ENCODE data around the gene VTI1A. TPM values are rescaled to one million over a fixed set of nuclear protein-coding genes. Genes with fewer than 3 reads are reported as not detected.
A peak's percentile ranks its signal among the peaks of the same experiment; 100 is the strongest.

VTI1A gene
- total RNA-seq, 1 donor from 2014 or later, result 36.9 TPM

DNA sequence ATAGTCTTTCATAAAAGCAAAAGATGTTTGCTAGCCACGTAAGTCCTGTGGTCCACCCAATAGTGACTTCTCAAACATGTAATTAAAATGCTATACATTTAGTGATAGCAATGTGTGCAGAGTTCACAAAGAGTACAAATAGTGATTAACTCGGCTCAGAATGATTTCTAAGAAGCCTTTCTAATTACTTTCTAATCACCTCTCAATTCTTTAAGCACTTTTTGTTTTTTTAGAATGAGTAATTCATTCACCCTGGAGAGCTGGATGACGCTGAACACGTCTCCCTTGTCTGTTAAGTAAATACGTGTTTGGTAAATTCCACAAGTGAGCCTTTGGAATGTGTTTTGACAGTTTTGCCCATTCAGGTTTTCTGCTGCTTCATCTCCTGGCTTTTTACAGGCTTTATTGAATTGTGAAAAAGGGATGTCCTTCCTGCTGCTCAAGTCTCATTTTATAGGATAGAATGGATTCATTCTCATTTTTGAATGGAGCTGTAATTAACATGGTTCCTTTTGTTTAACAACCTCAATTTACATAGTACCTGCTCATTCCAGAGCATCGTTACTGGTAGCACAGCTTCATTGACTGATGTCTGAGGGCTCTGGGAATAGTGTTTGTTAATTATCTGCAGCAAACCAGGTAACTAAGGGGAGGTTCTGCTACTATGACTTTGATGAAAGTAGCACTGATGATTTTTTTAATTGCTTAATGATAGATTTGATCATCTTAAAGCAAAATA lies 212.1 kb downstream of the VTI1A start:
- H3K4me1 ChIP-seq, result no peaks in the 10 kb centered on the region
- no peaks in the 10 kb centered on the region for H3K9me3 ChIP-seq
- no peak overlapping the region for H3K4me3 ChIP-seq
- no peaks in the 10 kb centered on the region for H3K27me3 ChIP-seq (ENCODE audit: low read depth)
- DNase-seq, result no peak
- intact Hi-C loops (cut with DNase I), result no loop called here
- no peaks in the 10 kb centered on the region for H3K36me3 ChIP-seq
- no peak overlapping the region for H3K27ac ChIP-seq
- TF ChIP-seq, protein P1, sequence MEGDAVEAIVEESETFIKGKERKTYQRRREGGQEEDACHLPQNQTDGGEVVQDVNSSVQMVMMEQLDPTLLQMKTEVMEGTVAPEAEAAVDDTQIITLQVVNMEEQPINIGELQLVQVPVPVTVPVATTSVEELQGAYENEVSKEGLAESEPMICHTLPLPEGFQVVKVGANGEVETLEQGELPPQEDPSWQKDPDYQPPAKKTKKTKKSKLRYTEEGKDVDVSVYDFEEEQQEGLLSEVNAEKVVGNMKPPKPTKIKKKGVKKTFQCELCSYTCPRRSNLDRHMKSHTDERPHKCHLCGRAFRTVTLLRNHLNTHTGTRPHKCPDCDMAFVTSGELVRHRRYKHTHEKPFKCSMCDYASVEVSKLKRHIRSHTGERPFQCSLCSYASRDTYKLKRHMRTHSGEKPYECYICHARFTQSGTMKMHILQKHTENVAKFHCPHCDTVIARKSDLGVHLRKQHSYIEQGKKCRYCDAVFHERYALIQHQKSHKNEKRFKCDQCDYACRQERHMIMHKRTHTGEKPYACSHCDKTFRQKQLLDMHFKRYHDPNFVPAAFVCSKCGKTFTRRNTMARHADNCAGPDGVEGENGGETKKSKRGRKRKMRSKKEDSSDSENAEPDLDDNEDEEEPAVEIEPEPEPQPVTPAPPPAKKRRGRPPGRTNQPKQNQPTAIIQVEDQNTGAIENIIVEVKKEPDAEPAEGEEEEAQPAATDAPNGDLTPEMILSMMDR (IDR thresholded peaks at IDR 0.05), result no peak
- ATAC-seq, result no peak

DNA sequence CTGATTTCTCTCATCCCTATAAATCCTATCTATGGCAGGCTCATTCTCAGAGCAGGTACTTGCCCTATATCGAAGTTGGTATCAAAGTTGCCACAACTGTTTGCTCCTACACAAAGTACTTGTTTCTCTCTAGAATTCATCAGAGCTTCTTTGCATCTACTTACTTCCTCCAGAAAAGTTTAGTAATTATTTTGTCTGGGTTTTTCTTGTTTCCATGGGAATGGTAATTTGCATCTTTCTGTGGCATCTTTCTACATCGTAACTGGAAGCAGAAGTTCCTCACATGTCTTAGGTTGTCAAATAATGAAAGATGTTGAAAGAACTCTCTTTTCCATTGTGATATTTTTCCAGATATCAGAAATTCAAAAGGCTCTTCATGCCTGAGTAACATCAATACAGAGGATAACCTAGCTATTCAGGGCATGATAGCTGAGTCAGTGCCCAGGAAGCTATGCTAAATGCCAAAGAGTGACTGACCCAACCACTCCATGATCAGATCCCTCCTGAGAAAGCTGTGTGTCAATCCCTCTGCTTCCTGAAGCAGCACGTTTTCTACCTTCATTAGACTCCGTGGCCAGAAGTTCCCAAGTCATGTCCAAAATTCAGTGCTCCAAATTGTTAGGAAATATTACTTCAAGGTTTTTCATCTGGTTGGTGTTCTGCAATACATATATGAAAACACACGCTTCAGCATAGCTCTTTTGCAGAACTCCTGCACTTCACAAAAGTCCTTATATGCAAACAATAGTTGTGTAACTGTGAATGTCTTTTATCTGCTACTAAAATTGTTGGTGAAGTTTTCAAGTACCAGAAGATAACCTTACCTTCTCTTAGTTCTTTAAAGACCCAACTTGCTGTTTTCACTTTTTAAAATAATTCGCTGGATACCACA lies 216.5 kb downstream of the VTI1A start:
- DNase-seq, result no peak
- Histone ChIP-seq H3K4me3 (no peak overlapping the region), H3K4me1 (no peaks in the 10 kb centered on the region), H3K9me3 (no peaks in the 10 kb centered on the region), H3K27ac (no peak overlapping the region), H3K36me3 (peaks cover 1% of the 10 kb centered on the region), H3K27me3 (ENCODE audit: low read depth) (no peaks in the 10 kb centered on the region)
- TF ChIP-seq, protein P1 (IDR thresholded peaks at IDR 0.05), result no peak
- peak; percentile 43 to 54 for ATAC-seq
- intact Hi-C loops (cut with DNase I), result no loop called here

DNA sequence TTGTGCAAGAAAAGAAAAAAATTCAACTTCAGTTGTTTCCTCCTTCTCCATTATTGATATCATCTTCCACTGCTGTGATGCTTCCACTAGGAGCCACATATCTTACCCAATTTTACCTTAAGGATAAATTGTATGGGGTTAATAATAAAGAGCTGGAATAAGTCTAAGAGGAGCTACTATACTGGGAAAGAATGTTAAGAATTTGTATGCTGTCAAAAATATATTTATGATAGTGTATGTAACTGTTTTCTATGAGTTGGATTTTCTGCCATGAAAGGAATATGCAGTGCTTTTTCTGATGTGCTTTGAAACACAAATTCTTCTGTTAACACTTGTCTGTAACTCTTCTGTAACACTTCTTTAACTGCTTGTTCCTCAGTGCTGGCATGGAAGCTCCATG lies 219.1 kb downstream of the VTI1A start:
- Histone ChIP-seq H3K27ac (no peak overlapping the region), H3K4me3 (no peak overlapping the region), H3K9me3 (no peaks in the 10 kb centered on the region), H3K27me3 (ENCODE audit: low read depth) (no peaks in the 10 kb centered on the region), H3K36me3 (peaks cover 13% of the 10 kb centered on the region), H3K4me1 (no peaks in the 10 kb centered on the region)
- intact Hi-C loops (cut with DNase I), result no loop called here
- DNase-seq, result no peak
- TF ChIP-seq, protein P1 (IDR thresholded peaks at IDR 0.05), result no peak
- no peak for ATAC-seq

DNA sequence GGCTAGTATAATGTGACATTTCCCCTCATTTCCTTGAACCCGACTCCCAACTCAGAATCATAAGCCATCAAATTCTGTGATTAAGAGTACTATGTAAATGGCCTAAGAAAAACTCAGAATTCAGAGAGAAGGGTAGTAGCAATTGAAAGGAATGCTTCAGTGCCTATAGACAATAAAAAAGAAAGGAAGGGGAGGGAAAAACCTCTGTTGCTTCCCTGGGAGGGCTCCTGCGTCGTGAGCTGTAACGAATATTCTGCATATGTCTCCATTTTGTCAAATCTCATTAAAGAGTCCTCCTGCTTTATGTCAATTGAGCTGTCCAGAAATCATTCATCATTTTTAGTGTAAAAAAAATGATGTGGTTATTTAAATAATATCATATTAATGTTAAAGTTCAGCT lies 223.0 kb downstream of the VTI1A start:
- no peak for DNase-seq
- TF ChIP-seq, protein P1 (IDR thresholded peaks at IDR 0.05), result no peak
- intact Hi-C loops (cut with DNase I), result no loop called here

DNA sequence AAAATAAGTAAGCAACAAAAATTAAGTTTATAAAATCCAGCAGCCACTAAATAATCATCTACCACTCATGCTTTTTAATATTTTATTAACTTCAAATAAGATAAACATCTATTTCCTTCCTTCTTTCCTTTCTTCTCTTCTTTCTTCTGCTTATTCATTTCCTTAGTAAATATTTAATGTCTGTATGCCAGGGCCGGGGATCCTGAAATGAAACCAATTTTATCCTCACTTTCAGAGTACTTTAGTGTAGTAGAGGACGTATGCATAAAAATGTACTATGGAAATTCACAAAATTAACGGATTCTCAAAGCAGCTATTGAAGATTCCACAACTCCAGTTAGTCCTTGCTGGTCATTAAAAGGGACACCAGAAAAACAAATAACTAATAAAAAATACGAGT lies 224.7 kb downstream of the VTI1A start:
- no peak overlapping the region for H3K27ac ChIP-seq
- TF ChIP-seq, protein P1 (IDR thresholded peaks at IDR 0.05), result no peak
- no peaks in the 10 kb centered on the region for H3K4me1 ChIP-seq
- H3K36me3 ChIP-seq, result peaks cover 13% of the 10 kb centered on the region
- no peaks in the 10 kb centered on the region for H3K9me3 ChIP-seq
- no peaks in the 10 kb centered on the region for H3K27me3 ChIP-seq (ENCODE audit: low read depth)
- intact Hi-C loops (cut with DNase I), result no loop called here
- no peak overlapping the region for H3K4me3 ChIP-seq
- ATAC-seq, result no peak
- no peak for DNase-seq

More for the DNA sequence above, 223.0 kb downstream of the VTI1A start:
- peaks cover 13% of the 10 kb centered on the region for H3K36me3 ChIP-seq
- no peak overlapping the region for H3K27ac ChIP-seq
- ATAC-seq, result no peak
- H3K4me3 ChIP-seq, result no peak overlapping the region
- no peaks in the 10 kb centered on the region for H3K4me1 ChIP-seq
- no peaks in the 10 kb centered on the region for H3K9me3 ChIP-seq
- no peaks in the 10 kb centered on the region for H3K27me3 ChIP-seq (ENCODE audit: low read depth)
